ENCODE measurements around the gene TMPRSS13.
A peak's percentile ranks its signal among the peaks of the same experiment; 100 is the strongest.

TMPRSS13 gene

DNA sequence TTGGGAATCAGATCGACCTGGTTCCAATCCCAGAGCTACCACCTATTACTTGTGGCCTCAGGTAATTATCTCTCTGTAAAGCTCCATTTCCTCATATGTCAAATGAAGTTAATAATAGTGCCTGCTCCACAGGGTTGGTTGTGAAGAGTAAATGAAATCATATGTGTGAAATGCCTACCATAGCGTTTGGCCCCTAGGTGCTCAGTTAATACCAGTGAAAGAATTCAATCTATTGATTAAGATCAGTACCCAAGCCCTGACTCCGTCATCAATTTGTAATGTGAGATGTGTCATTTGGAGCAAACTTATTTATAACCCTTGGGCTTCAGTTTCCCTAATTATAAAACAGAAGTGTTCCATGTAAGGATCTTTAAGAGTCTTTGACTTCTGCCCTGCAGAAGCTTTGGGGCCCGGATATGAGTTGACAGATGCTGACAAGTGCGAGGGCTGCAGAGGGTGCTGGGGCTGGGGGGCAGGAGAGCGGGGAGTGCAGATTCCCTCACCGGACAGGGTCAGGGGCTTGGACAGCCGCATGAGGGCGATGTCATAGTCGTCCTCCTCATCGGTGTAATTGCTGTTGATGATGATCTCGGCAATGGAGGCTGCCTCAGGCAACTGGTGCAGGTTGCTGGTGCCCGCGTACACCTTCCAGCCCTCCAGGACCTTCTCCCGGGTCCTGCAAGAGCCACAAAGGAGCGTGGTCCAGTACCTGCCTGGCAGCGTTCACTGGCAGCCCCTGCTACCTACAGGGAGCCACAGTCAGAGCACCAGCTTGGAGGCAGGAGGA, 20.9 kb downstream of the TMPRSS13 start:
- H3K4me1 ChIP-seq (ENCODE audit: control insufficient read depth, insufficient read depth, low read length): peaks cover 8% of the 10 kb centered on the region
- no peaks in the 10 kb centered on the region for H3K27me3 ChIP-seq (ENCODE audit: control insufficient read depth, insufficient read depth, low read length)
- H3K9me3 ChIP-seq (ENCODE audit: control insufficient read depth, insufficient read depth, low read length): no peaks in the 10 kb centered on the region
- H3K4me3 ChIP-seq (ENCODE audit: low read depth, low read length): no peak overlapping the region
- no peak overlapping the region for H3K9ac ChIP-seq (ENCODE audit: low read depth, low read length)
- H3K36me3 ChIP-seq (ENCODE audit: control insufficient read depth, insufficient read depth, low read length): no peaks in the 10 kb centered on the region

DNA sequence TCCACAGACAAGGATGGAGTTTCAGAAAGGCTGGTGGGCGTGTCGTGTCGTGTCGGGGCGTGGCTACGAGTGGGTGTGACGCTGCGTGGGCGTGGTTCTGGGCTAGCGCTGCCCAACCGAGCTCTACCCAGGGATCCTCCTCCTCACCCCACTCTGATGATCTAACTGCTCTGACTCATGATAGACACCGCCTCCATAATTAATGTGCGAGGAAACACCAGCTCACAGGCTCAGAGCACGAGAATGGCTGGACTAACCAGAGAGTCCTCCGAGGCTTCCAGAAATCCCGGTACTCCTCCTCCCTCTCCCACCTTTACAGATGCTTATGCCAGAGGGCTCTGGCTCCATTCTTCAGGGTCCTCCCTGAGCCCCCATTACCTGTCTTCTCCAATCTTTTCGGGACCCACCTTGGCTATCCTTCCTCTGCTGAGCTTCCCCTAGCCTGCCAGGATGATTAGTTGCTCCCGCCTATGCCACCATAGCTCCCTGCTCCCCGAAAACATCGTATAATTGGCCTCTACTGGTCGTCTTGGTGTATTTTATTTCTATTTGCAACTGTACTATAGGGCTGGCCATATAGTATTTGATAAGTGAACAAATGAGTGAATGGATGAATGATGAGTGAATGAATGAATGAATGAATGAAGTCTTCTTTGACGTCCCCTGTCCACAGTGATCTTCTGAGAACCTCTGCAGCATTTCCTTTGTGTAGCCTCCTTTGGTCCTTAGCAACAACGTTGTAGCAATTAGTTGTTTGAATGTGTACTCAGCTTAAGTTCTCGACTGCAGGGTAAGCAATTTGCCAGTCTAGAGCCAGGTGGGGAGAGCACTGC, 21.7 kb downstream of the TMPRSS13 start:
- no peaks in the 10 kb centered on the region for H3K27me3 ChIP-seq (ENCODE audit: control insufficient read depth, insufficient read depth, low read length)
- peaks cover 8% of the 10 kb centered on the region for H3K4me1 ChIP-seq (ENCODE audit: control insufficient read depth, insufficient read depth, low read length)
- no peaks in the 10 kb centered on the region for H3K9me3 ChIP-seq (ENCODE audit: control insufficient read depth, insufficient read depth, low read length)
- H3K36me3 ChIP-seq (ENCODE audit: control insufficient read depth, insufficient read depth, low read length): no peaks in the 10 kb centered on the region
- H3K9ac ChIP-seq (ENCODE audit: low read depth, low read length): no peak overlapping the region
- H3K4me3 ChIP-seq (ENCODE audit: low read depth, low read length): peak overlapping the region; percentile 15

DNA sequence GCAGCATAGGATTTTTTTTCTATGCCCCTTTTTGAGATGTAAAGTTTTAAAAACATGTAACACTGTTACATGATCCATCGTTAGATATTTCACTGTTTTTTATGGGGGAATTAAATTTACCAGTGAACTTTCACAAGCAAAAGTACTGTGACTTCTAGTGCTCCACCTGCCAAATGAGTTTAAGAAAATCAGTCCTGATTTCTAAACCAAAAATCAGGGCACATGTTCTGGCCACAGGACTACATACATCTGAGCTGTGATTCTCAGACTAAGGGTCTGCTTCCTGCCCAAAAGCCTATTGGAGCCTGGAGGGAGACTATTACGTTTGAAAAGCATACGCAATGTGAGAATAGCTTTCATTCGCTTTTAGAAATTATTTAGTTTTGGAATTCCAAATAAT, 22.5 kb downstream of the TMPRSS13 start:
- Histone ChIP-seq H3K9ac (ENCODE audit: low read depth, low read length) (no peak overlapping the region), H3K4me1 (ENCODE audit: control insufficient read depth, insufficient read depth, low read length) (peaks cover 8% of the 10 kb centered on the region), H3K27me3 (ENCODE audit: control insufficient read depth, insufficient read depth, low read length) (no peaks in the 10 kb centered on the region), H3K4me3 (ENCODE audit: low read depth, low read length) (no peak overlapping the region), H3K9me3 (ENCODE audit: control insufficient read depth, insufficient read depth, low read length) (no peaks in the 10 kb centered on the region), H3K36me3 (ENCODE audit: control insufficient read depth, insufficient read depth, low read length) (no peaks in the 10 kb centered on the region)

DNA sequence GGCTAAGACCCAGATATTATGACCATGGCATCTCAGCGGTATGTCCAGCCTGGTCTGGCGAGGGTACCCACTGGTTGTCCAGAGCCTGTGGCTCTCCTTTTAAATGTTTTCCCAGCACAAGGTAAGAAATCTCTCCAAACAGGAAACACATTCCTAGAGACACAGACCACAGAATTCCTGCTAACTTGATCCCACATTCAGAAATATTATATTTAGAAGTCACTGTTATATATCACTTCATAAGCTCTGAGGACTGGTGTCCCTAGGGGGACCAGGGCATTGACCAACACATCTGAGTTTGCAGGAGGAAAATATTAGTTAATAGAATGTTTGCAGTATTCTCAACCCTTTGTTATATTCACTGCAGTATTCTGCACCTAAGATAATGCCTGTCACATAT, 23.1 kb downstream of the TMPRSS13 start:
- no peaks in the 10 kb centered on the region for H3K9me3 ChIP-seq (ENCODE audit: control insufficient read depth, insufficient read depth, low read length)
- H3K9ac ChIP-seq (ENCODE audit: low read depth, low read length): no peak overlapping the region
- H3K4me3 ChIP-seq (ENCODE audit: low read depth, low read length): no peak overlapping the region
- H3K27me3 ChIP-seq (ENCODE audit: control insufficient read depth, insufficient read depth, low read length): no peaks in the 10 kb centered on the region
- peaks cover 8% of the 10 kb centered on the region for H3K4me1 ChIP-seq (ENCODE audit: control insufficient read depth, insufficient read depth, low read length)
- H3K36me3 ChIP-seq (ENCODE audit: control insufficient read depth, insufficient read depth, low read length): no peaks in the 10 kb centered on the region

DNA sequence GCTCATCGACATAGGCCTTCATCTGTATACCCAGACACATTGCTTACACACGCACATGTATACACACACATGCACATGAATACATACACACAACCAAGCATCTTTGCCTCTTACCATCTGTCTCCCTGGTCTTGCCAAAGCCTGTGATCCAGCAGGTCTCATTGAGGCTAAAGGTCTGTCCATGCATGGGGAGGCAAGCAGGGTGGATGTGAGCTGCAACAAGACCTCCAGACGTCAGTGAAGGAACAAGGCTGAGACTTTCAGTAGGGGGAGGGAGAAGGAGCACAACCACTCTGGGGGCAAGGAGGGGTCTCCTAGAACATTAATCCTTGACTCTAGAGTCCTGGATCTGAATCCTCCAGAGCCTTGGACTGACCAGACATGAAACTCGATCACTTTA, 23.7 kb downstream of the TMPRSS13 start:
- no peak overlapping the region for H3K4me3 ChIP-seq (ENCODE audit: low read depth, low read length)
- H3K9ac ChIP-seq (ENCODE audit: low read depth, low read length): no peak overlapping the region
- peaks cover 8% of the 10 kb centered on the region for H3K4me1 ChIP-seq (ENCODE audit: control insufficient read depth, insufficient read depth, low read length)
- H3K27me3 ChIP-seq (ENCODE audit: control insufficient read depth, insufficient read depth, low read length): no peaks in the 10 kb centered on the region
- no peaks in the 10 kb centered on the region for H3K9me3 ChIP-seq (ENCODE audit: control insufficient read depth, insufficient read depth, low read length)
- no peaks in the 10 kb centered on the region for H3K36me3 ChIP-seq (ENCODE audit: control insufficient read depth, insufficient read depth, low read length)

DNA sequence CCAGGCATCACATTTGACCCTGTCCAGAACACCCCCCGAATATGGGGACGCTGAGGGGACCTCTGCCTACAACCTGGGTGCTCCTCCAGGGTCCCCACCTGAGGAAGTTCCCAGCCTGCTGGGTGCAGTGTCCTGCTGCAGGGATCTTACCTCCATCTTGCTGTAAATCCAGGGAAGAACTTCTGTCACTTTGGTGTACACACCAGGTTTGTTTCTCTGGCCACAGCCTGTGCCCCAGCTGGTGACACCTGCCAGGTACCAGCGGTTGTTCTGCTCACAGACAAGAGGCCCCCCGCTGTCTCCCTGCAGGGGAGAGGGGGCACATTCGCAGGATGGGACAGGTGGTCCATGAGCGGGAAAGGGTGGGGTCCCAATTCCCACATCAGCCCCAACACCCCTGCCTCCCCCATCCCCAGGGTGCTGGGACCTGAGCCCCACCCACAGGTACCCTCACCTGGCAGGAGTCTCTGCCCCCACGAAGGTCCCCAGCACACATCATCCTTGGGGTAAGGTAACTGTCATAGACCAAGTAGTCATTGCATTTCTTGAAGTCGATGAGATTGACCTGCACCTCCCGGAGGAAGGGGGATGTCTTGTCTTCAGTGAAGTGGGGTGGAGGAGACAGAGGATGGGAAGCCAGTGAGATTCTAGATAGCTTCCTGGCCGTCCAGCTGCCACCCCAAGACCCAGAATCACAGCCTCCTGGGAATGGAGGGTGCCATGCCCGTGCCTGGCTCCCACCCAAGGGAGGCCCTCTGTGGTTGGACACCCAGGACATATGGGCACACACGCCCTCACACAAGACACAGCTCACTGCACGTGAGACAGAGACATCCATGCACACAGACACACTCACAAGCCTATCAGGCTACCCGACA, 25.5 kb downstream of the TMPRSS13 start:
- Histone ChIP-seq H3K4me1 (ENCODE audit: control insufficient read depth, insufficient read depth, low read length) (peaks cover 8% of the 10 kb centered on the region), H3K9ac (ENCODE audit: low read depth, low read length) (no peak overlapping the region), H3K4me3 (ENCODE audit: low read depth, low read length) (no peak overlapping the region), H3K9me3 (ENCODE audit: control insufficient read depth, insufficient read depth, low read length) (no peaks in the 10 kb centered on the region), H3K36me3 (ENCODE audit: control insufficient read depth, insufficient read depth, low read length) (no peaks in the 10 kb centered on the region), H3K27me3 (ENCODE audit: control insufficient read depth, insufficient read depth, low read length) (no peaks in the 10 kb centered on the region)

DNA sequence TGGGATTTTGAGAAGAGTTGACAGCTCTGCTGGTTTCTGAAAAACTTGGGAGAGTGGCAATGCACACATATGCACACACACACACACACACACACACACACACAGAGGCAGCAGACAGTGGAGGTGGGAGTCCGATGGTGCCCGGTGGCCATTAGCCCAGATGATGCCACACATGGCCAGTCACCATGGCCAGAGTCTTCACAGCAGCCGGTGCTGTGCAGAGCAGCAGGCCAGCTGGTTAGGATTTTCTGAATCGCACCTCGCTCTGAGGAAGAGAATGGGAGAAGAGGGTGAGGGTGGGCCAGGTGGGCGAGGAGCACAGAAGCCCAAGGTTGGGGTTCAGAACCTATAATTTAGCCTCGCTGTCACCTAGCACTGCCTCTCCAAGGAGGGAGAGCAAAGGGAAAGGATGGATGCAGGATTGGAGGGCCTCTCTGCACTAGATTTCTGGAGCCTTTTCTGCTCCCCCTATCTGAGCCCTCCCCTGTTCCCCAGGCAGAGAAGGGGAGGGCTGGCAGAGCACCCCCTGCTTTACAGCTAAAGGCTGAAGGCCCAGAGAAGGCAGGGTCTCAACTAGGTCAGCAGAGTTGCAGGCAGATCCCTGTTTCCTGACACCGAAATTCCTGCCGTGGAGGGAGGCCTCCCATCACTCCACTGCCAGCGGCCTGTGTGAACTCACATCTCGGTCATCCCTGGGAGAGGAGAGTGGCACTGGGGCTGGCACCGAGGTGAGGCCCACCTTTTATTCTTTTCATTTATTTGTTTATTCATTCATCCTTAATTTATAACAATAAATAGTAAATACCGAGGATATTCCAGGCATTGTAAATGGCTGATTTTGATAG, 27.0 kb downstream of the TMPRSS13 start:
- Histone ChIP-seq H3K4me3 (ENCODE audit: low read depth, low read length) (no peak overlapping the region), H3K4me1 (ENCODE audit: control insufficient read depth, insufficient read depth, low read length) (no peaks in the 10 kb centered on the region), H3K36me3 (ENCODE audit: control insufficient read depth, insufficient read depth, low read length) (no peaks in the 10 kb centered on the region), H3K27me3 (ENCODE audit: control insufficient read depth, insufficient read depth, low read length) (no peaks in the 10 kb centered on the region), H3K9me3 (ENCODE audit: control insufficient read depth, insufficient read depth, low read length) (no peaks in the 10 kb centered on the region), H3K9ac (ENCODE audit: low read depth, low read length) (no peak overlapping the region)

DNA sequence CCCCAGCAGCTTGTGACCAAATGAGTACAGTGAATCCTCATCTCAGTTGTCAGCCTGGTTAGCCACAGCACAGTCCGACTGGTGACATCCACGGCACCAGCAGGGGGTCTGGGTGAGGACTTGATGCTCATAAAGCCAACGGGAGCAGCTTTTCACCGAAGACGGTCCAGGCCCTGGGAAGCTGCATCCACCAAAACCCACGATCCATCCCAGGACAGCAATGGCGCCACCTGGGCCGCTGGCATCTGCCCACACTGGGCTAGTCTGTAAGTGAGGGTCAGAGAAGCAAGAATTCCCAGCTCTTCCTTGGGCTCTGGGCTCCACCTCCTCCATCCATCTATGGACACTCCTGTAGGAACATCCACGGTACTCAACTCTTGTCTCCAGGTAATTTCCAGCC, 27.6 kb downstream of the TMPRSS13 start:
- no peaks in the 10 kb centered on the region for H3K9me3 ChIP-seq (ENCODE audit: control insufficient read depth, insufficient read depth, low read length)
- H3K36me3 ChIP-seq (ENCODE audit: control insufficient read depth, insufficient read depth, low read length): no peaks in the 10 kb centered on the region
- no peaks in the 10 kb centered on the region for H3K27me3 ChIP-seq (ENCODE audit: control insufficient read depth, insufficient read depth, low read length)
- no peak overlapping the region for H3K4me3 ChIP-seq (ENCODE audit: low read depth, low read length)
- H3K4me1 ChIP-seq (ENCODE audit: control insufficient read depth, insufficient read depth, low read length): no peaks in the 10 kb centered on the region
- no peak overlapping the region for H3K9ac ChIP-seq (ENCODE audit: low read depth, low read length)

DNA sequence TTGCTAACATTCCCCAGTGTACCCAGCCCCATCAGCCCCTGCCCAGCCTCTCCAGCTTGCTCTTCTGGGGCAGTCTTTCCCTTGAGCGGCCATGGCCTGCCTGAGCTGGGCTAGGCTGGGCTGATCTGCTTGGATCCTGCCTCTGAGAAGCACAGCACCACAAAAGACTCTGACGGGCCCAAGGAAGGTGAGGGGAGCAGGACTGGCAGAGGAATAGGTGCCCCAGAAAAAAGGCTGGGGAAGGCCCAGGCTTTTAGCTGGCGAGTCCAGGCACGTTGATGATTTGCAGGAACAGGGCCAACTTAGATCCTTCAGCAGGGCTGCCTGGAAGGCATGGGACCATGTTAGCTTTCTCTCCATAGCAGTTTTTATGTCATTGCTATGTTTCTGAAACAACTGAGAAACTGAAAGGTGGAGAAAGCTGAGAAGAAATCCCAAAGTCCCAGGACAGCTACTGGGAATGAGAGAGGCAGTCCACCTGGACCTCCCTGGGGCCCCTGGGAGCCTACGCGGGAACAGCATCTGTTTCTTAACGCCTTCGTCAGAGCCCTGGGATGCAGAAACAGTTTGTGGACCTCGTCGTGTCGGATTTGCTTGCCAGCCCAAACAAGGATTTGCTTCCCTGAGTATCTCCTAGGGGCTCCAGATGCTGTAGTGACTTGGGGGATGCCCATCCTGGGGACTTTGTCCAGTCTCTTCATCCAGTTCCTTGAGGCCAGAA, 28.3 kb downstream of the TMPRSS13 start:
- no peaks in the 10 kb centered on the region for H3K27me3 ChIP-seq (ENCODE audit: control insufficient read depth, insufficient read depth, low read length)
- no peak overlapping the region for H3K4me3 ChIP-seq (ENCODE audit: low read depth, low read length)
- H3K4me1 ChIP-seq (ENCODE audit: control insufficient read depth, insufficient read depth, low read length): no peaks in the 10 kb centered on the region
- H3K9ac ChIP-seq (ENCODE audit: low read depth, low read length): no peak overlapping the region
- no peaks in the 10 kb centered on the region for H3K36me3 ChIP-seq (ENCODE audit: control insufficient read depth, insufficient read depth, low read length)
- no peaks in the 10 kb centered on the region for H3K9me3 ChIP-seq (ENCODE audit: control insufficient read depth, insufficient read depth, low read length)

DNA sequence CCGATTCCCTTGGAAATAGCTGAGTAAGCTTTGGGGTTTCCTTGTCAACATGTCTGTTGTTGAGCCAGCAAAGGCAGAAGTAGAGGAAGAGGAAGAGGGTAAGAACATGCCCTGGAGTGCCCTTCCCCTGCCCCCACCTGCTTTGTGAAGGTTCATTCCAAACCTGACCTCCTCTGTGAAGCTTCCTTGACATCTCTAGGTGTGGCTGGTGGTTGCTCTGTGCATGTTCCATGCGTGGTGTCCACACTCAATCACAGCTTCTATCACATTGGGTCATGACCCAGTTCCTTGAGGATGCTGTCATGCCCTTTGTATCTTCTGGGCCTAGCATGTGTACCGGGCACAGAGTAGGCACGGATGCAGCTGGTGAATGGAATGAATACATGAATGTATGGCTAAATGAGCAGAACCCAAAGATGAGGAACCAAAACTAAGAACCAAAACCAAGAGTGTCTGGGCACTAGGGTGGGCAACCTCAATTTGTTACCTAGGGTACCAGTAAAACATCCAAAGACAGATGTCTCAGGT, 29.0 kb downstream of the TMPRSS13 start:
- Histone ChIP-seq H3K27me3 (ENCODE audit: control insufficient read depth, insufficient read depth, low read length) (no peaks in the 10 kb centered on the region), H3K4me3 (ENCODE audit: low read depth, low read length) (no peak overlapping the region), H3K4me1 (ENCODE audit: control insufficient read depth, insufficient read depth, low read length) (no peaks in the 10 kb centered on the region), H3K9me3 (ENCODE audit: control insufficient read depth, insufficient read depth, low read length) (no peaks in the 10 kb centered on the region), H3K9ac (ENCODE audit: low read depth, low read length) (no peak overlapping the region), H3K36me3 (ENCODE audit: control insufficient read depth, insufficient read depth, low read length) (no peaks in the 10 kb centered on the region)
